Medulla oblongata (tissue), 1 donor: ENCODE results near the gene LMTK2.
A peak's percentile ranks its signal among the peaks of the same experiment; 100 is the strongest.

Source experiments
- DNase-seq: peaks from one replicate; pipeline ENCODE4 v3.0.0-alpha.2; 2015; ENCODE audit errors: extremely low spot score

The LMTK2 gene

GRCh38 chr7:98234429-98235147 is 127.9 kb downstream of the LMTK2 start:
- no peak for DNase-seq

GRCh38 chr7:98235901-98236300 is 129.2 kb downstream of the LMTK2 start:
- no peak for DNase-seq

GRCh38 chr7:98236355-98237185 is 129.9 kb downstream of the LMTK2 start:
- DNase-seq, result no peak

- DNase-seq, result no peak
Observed at GRCh38 chr7:98238076-98238475, 131.4 kb downstream of the LMTK2 start.

GRCh38 chr7:98238976-98239375 is 132.3 kb downstream of the LMTK2 start:
- DNase-seq, result no peak

- peak; percentile 57 for DNase-seq
Observed at GRCh38 chr7:98240961-98241673, 134.5 kb downstream of the LMTK2 start.

- no peak for DNase-seq
Observed at GRCh38 chr7:98241674-98242241, 135.1 kb downstream of the LMTK2 start.

- no peak for DNase-seq
Observed at GRCh38 chr7:98242342-98242741, 135.7 kb downstream of the LMTK2 start.

- no peak for DNase-seq
Observed at GRCh38 chr7:98242934-98243333, 136.3 kb downstream of the LMTK2 start.

GRCh38 chr7:98244871-98245270 is 138.2 kb downstream of the LMTK2 start:
- no peak for DNase-seq

GRCh38 chr7:98248156-98248555 is 141.5 kb downstream of the LMTK2 start:
- no peak for DNase-seq

GRCh38 chr7:98249106-98249505 is 142.4 kb downstream of the LMTK2 start:
- DNase-seq, result no peak

- DNase-seq, result no peak
Observed at GRCh38 chr7:98250789-98251188, 144.1 kb downstream of the LMTK2 start.

GRCh38 chr7:98251231-98251600 is 144.6 kb downstream of the LMTK2 start:
- no peak for DNase-seq

- peak; percentile 96 for DNase-seq
Observed at GRCh38 chr7:98251601-98252424, 145.2 kb downstream of the LMTK2 start, which contains the start of gene TECPR1. TSS of gene TECPR1 (minus strand) at chr7:98252232. CDS start at chr7:98246146, 6,086 bp downstream.

- DNase-seq, result no peak
Observed at GRCh38 chr7:98252425-98253054, 145.9 kb downstream of the LMTK2 start.

GRCh38 chr7:98254516-98254915 is 147.9 kb downstream of the LMTK2 start:
- DNase-seq, result no peak

GRCh38 chr7:98254951-98255610 is 148.4 kb downstream of the LMTK2 start:
- no peak for DNase-seq

GRCh38 chr7:98256431-98256830 is 149.8 kb downstream of the LMTK2 start:
- no peak for DNase-seq

- no peak for DNase-seq
Observed at GRCh38 chr7:98257701-98258100, 151.0 kb downstream of the LMTK2 start.
